ENCODE results near the gene BCAS3.
A peak's percentile ranks its signal among the peaks of the same experiment; 100 is the strongest.

Gene BCAS3

DNA sequence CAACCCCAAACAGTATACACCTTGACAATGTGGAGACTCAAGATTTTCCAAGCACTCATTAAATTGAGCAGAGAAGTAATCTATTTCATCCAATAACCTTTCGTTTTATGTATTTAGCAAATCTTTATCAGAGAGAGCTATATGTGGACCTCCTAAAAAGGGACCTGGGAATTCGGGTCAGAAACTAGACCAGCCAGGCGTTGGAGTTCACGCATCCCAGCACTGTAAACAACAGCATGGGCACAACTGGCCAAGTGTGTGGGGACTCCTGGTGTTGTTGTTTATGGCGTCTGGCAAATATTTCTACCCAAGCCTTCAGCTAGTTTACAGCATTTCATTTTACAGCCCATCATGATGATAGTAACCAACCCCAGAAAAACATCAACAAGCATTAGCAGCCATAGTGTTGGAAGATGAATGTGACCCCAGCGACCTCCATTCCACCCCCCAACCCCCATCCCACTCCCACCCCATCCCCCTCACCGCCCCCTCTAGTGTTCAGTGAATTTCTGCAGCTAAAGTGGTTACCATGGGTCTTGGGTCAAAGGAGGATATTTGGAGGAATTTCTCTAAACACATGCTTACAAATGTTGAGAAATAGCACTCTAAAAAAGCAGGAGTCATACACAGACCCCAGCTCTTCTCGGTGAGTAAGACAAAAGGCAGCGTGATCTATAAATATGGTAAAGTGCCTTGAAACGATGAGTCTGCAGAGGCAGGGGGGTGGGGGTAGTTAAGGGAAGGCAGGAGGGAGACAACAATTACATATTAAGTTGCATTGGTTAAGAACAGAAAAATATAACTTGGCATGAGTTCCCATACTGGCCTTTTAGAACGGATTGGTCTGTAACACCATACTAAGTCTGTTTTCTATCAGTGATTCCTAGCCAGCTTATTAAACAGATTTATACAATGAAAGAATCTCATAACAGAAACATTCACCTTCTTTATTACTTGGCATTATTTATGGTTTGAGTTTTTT, 630.5 kb downstream of the BCAS3 start:
- DNase-seq: no peak

DNA sequence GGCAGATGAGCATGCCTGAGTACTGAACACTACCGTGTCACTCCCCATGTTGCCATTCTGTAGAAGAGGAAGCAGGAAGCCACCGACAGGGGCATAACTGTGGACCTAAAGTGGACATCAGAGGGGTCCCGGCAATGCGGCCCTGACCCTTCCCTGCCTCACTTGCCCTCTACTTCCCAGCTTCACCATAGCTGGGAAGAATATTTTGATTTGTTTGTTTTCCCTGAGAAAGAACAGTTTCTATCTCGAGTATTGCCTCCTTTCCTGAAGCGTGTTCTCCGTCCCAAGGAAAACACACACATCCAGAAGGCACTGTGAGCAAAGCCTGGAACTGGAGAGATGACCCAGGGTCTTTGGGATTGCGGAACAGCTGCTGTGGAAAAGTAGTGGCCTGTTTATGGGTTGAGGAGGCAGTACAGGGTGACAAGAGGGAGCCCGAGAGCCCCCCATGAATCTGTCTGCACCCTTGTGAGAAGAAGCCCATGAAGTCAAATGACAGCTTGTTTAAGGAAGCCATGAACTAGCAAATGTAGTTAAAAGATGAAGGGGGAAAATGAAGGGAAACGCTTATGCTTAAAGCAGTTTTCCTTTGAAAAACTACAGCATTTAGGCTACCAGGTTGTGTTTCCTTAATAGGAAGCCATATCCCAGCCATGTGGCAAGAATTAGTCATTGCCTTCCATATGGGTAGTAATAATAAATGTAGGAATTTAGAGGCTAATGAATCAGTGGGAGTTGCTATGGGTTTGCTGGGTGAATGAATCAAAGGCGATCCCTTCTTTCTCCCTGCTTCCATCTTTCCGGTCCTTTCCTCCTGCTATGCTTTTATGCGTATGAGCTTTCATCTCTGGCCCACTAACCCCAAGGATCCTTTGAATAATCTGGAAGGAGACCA, 632.0 kb downstream of the BCAS3 start:
- peak in 1 of 2 experiments; percentile 5 for DNase-seq

DNA sequence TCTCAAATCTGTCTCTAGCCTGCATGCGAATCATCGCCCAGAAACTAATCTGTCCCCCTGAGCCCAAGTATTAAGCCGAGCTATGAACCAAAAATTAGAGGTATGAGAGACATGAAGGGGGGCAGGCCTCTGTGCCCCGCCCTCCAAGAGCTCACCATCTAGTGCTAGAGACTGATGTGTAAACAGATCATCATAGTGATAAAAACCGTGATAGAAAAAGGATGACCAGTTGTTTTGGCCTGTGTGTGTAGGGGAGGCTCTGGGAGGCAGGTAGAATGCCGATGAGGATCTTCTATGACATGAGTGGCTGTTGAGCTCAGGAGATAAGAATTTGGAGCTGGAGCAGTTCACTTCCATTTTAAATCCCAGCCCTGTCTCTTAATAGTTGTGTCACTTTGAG, 632.9 kb downstream of the BCAS3 start:
- DNase-seq: no peak

DNA sequence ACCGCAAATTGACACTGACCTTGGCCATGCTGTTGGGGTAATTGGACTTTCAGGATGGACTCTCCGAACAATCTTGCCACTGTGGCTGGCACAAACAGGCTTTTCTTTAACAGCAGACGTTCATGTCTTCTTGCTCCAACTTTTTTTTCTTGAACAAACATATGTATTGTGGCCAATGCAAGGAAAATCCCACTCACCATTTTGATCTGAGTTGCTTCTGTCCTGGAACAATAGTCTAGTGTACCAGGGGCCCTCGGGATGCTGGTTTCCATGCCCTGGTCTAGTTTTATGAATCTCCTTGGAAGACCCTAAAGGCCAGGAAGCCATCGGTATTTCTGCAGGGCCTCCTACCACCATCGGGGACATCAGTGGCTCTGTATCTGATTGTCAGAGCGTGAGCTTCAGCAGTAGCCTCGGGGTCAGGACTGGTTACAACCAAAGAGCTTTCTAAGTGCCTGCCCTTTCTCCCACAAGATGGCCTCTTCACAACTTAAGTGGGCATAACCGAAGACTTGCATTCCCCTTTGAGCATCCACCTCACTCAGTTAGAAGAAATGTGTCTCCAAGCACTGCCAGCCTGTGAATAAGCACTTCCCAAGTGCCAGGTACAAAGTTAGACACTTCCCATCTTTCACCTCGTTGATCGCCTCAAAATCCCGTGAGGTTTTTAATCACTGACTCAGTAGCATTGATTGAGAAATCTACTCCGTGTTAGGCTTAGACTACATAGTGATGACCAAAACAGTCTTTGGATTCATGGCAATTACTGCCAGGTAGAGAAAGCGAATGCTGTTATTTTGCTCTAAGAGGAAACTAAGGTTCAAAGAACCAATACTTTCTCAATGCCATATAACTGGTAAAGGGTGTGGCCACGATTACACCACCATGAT, 635.0 kb downstream of the BCAS3 start:
- no peak for DNase-seq

DNA sequence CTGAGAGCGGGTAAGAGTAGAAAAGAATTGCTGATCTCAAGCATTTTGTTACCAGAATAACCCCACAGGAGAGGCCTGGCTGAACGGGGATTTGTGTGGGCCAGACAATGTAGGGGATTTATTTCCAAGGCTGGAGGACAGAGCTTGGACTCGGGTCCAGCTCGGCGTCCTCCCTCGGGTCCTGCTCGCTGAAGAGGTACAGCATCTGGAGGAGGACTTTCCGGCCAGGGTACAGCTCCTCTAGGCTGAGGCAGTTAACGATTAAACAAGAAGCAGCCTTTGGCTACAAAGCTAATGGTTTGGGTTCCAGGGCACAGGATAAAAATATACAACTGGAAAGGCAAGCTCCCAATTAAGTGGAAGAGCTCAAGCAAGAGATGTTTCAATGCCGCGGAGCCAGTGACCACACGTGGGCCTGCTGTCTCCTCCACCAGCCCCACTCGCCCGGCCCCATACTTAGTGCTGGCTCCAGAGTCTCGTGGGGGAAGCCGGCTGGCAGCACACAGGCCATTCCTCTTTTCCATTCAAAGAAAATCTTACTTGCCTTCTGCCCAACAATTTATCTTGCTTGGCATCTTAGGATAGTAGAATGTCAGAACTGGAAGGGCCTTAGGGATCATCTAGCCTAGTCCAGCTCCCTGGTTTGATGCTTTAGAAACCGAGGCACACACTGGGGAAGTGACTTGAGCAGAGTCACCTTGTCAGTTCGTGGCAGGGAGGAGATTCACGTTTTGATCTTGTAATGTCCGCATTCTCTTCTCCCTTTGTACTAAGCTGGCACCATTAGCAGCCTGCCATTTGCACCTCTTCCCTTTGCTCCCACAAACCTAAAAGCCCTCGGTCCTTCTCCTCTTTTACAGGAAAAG, 636.0 kb downstream of the BCAS3 start:
- DNase-seq: peak in 1 of 2 experiments; percentile 35

DNA sequence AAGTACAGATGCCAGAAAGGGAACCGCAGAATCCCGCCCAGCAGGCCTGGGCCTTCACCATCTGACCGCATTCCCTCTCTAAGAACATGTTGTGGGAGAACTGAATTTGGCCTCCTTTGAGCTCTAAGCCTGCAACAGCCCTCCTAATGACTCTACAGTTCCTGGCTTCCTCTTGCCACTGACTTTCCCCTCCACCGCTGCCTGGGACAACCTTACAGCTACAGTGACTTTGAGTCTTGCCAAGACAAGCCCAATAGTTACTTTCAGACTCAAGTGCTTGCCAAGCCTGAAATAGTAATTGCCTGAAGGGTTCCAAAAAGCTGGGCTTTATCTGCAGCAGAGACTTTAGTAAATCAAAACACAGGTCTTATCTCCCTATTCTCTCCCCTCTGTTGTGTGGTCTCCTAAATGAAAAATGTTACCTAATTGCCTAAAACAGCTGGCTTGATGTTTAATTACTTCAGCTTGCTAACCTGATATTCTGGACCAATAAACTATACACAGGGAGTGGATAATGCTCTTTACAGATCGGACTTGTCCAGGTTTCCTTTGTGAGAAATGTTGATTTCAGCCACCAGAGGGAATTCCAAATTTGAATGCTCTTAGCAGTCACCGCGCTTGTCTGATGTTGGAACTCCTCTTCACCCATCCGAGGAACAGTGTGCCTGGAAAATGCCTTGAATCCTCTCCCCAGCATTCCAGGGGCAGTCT, 636.9 kb downstream of the BCAS3 start:
- DNase-seq: peak; percentile 49 to 84

DNA sequence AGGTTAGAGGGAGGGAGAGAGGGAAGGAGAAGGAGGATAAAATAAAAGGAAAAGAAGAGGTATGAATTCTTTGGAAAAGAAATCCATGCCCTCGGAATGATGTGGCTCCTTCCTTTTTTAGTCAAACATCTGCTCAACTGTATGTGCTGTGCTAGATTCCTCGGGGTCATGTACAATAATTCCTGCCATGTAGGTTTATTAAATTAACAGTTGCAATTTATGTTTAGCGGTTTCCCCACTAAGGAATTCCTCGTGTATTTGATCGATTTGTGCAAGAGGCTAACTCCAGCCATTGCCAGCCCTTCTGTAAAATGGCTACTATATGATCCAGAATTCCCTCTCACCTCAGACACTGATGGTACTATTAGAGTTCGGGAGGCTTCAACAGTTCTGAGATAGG, 639.0 kb downstream of the BCAS3 start:
- no peak for DNase-seq

DNA sequence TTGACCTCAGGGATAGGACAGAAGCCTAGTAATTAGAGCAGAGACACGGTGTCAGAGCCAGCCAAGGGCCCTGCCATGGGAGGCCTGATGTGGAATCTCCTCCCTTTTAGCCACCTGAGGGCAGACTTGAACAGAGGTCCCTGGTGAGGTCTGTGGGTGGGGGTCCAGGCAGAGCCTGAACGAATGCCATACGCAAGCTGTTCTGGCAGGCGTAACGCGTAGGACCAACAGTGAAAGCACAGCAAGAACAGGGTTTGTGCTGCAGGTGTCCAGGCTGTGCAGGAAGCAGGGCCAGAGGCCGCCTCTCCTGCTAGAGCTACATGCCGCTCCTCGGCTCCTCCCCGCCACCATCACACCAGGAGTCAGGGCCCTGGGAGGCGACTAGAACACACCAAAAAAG, 640.1 kb downstream of the BCAS3 start:
- no peak for DNase-seq

GRCh38 chr17:61318684-61319098, 641.0 kb downstream of the BCAS3 start:
- no peak for DNase-seq

- DNase-seq: no peak
These were observed 643.7 kb downstream of the BCAS3 start for GRCh38 chr17:61321344-61321743.

DNA sequence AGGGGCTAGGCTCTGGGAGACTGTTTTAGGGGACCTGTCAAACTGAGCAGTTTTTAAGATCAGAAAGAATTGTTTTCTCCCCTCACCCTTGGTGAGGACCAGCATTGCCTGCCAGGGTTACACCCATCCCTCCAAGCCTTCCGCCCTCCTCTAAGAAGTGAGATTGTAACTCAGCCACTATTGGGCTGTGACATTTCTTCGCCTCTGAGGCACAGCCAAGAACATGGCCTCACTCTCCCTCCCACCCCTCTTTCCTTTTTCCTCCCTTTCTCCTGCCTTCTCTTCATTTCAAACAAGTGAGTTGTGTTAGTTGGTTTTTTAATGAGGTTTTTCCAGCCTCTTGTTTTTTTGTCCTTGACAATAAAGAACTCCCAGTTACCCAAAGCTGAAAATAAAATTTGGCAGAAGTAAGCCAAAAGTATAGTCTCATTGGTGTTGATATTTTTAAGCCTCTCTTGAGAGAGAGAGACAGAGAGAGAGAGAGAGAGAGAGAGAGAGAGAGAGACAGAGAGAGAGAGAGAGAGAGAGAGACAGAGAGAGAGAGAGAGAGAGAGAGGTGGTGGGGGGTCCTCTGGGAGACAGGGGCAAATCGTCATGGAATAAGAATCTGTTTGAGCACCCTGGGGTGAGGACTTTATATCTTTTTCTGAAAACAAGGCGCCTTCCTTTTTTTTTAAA, 644.8 kb downstream of the BCAS3 start:
- no peak for DNase-seq

GRCh38 chr17:61323003-61323908, 645.6 kb downstream of the BCAS3 start:
- DNase-seq: no peak

- no peak for DNase-seq
These were observed 646.5 kb downstream of the BCAS3 start for GRCh38 chr17:61323909-61324868.

GRCh38 chr17:61324950-61325349, 647.3 kb downstream of the BCAS3 start:
- DNase-seq: no peak

- peak in 1 of 2 experiments; percentile 30 for DNase-seq
These were observed 647.9 kb downstream of the BCAS3 start for GRCh38 chr17:61325382-61326073.

GRCh38 chr17:61326330-61326729, 648.7 kb downstream of the BCAS3 start:
- DNase-seq: no peak

GRCh38 chr17:61328351-61328750, 650.7 kb downstream of the BCAS3 start:
- DNase-seq: no peak

Measured in NCI-H446 (cell line).